HL-60/S4 (cell line): Measurements from ENCODE around the gene BUB3.

Experiments
- in situ Hi-C: fragments of 300-500 bp; cut with MboI; formaldehyde crosslinking; loops from 2 replicates; pipeline ENCODE4 v1.14.3; 2022; ENCODE audit warnings: low sequenced_read_pairs

Gene BUB3

GRCh38 chr10:123154092-123154710, at the start of gene BUB3:
TSS of gene BUB3 (plus strand) at chr10:123154402. CDS start at chr10:123154918, 516 bp downstream.
- in situ Hi-C loops: no loop called here

GRCh38 chr10:123109466-123109865, 44.7 kb upstream of the BUB3 start:
- in situ Hi-C loops: no loop called here

DNA sequence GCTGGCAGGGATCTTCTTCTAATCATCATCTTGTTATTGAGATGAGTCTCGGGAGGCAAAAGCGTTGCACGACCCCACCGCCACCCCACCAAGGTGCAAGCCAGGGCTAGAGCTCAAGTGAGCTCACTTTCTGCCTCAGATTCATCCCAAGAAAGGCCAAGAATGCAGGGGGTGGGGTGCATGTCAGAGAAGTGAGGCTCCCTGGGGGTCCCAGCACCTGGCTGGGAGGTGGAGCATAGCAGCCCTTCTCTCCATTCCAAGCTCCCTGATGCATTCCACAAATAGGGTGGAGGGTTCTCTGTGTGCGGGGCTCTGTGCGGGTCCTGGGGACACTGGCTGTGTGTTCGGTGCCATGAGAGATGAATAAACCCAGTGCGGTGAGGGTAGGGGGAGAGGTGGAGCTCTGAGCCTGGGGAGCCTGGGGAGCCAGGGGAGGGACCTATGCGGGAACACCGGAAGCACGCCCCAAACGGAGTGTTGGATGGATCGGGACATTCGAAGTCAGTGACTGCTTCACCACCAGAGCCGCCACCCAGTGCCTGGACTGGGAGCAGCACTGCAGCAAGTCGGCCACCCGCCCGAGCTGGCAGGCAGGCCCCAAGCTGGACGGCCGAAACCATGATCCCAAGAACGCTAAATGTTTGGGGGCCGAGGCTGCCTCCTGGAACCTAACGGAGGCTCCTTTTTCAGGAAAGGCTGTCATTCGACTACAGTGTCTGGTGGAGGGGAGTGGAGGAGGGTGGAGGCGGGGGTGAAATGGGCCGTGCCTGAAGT, 36.4 kb upstream of the BUB3 start:
- in situ Hi-C loops: no loop called here

- in situ Hi-C loops: no loop called here
Observed at GRCh38 chr10:123119081-123119480, 35.1 kb upstream of the BUB3 start.

DNA sequence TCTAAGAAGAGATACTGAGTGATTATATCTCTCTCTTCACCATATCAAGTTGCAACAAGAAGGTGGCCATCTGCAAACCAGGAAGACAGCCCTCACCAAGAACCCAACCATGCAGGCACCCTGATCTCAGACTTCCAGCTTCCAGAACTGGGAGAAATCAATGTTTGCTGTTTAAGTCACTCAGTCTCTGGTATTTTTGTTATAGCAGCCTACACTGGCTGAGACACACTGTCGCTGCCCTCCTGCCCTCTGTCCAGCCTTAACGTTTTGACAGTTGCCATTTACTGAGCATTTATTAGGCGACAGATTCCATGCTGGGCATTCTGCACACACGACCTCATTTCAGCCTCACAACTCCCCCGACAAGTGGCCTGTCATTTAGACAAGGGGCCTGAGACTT, 28.0 kb upstream of the BUB3 start:
- in situ Hi-C loops: loop anchor here (25.0 kb wide), 1 partner anchor 836 kb away; no protein-coding TSS in a partner anchor

DNA sequence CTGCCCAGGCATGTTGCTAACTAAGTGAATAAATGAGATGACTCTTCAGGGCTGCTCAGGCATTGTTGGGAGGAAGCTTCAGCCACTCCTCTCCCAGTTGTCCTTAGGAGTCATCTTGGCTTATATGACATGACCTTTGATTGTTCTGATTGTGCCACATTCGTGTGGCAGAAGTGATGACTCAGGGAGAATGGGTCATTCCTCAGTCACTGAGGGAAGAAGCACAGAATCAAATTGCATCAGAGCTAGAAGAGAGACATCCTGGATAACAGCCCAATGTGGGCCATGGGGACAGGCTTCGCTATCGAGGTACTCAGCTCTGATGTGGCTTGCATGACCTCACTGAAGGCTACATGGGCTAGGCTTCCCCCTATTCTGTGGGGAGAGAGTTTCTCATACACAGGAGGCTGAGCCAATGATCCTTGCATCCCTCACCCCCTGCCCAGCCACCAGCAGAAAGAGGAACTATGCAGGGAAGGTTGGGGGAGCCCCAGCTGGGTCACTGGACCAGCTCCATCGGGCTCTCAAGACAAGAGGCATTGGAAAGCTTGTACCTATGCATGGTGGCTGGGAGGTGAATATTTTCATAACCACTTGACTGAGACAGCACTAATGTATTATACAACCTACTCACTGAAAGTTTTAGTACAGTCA, 24.5 kb upstream of the BUB3 start:
- in situ Hi-C loops: loop anchor here (10.0 to 25.0 kb wide), 2 partner anchors 425 to 833 kb away; no protein-coding TSS in a partner anchor

- in situ Hi-C loops: loop anchor here (10.0 to 25.0 kb wide), 2 partner anchors 422 to 829 kb away; no protein-coding TSS in a partner anchor
Observed at GRCh38 chr10:123132576-123133477, 21.4 kb upstream of the BUB3 start.

GRCh38 chr10:123133541-123134342, 20.5 kb upstream of the BUB3 start:
- in situ Hi-C loops: loop anchor here (10.0 to 25.0 kb wide), 2 partner anchors 421 to 829 kb away; no protein-coding TSS in a partner anchor

GRCh38 chr10:123134343-123134914, 19.8 kb upstream of the BUB3 start:
- in situ Hi-C loops: loop anchor here (10.0 to 25.0 kb wide), 2 partner anchors 420 to 828 kb away; no protein-coding TSS in a partner anchor

- in situ Hi-C loops: loop anchor here (10.0 to 25.0 kb wide), 2 partner anchors 420 to 827 kb away; no protein-coding TSS in a partner anchor
Observed at GRCh38 chr10:123134915-123135414, 19.2 kb upstream of the BUB3 start.

GRCh38 chr10:123135415-123136141, 18.6 kb upstream of the BUB3 start, which contains the start of gene HMX3:
TSS of gene HMX3 (plus strand) at chr10:123135970. CDS start at chr10:123136051, 81 bp downstream.
- in situ Hi-C loops: loop anchor here (10.0 to 25.0 kb wide), 2 partner anchors 419 to 827 kb away; no protein-coding TSS in a partner anchor

- in situ Hi-C loops: loop anchor here (10.0 to 25.0 kb wide), 2 partner anchors 418 to 826 kb away; no protein-coding TSS in a partner anchor
Observed at GRCh38 chr10:123136221-123136805, 17.9 kb upstream of the BUB3 start.

GRCh38 chr10:123136806-123137642, 17.2 kb upstream of the BUB3 start:
- in situ Hi-C loops: loop anchor here (10.0 to 25.0 kb wide), 2 partner anchors 418 to 825 kb away; no protein-coding TSS in a partner anchor

- in situ Hi-C loops: loop anchor here (10.0 to 25.0 kb wide), 2 partner anchors 416 to 823 kb away; no protein-coding TSS in a partner anchor
Observed at GRCh38 chr10:123139165-123139520, 15.1 kb upstream of the BUB3 start.

DNA sequence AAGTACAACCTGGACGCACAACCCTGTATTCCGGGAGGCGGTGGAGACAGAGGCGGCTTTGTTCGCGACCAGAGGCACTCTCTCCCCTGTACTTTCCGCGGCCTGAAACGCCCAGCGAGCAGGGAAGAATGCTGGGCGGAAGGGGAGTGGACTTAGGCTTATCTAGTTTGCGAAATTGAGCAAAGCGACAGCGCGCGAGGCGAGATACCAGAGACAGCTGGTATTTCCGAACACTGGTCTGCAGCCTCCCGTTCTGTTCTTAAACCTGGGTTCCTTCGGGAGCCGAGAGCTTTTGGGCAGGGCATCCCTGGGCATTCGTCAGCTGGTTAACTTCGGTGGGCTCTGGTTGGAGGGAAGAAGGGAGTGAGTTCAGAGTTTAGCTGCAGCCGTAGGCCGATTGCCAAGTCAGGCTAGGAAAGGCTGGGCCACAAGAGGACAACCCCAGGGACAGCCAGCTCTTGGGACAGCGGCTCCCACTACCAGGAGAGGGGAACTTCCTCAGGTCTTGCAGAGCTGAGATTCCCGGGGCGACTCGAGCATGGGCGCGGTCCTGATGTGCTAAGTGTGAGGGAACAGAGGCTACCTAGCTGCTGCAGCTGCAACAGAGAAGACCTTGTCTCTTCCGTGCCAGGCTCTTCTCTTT, 14.6 kb upstream of the BUB3 start:
- in situ Hi-C loops: loop anchor here (10.0 to 25.0 kb wide), 2 partner anchors 415 to 823 kb away; no protein-coding TSS in a partner anchor
